Gastroesophageal sphincter (tissue), 4 donors: Measurements from ENCODE around the gene FAN1. TPM values are rescaled to one million over a fixed set of nuclear protein-coding genes. Genes with fewer than 3 reads are reported as not detected.

ENCODE experiments used
- ATAC-seq: fragments of 150-250 bp; one replicate; pipeline ENCODE4 v1.9.1; 2016; ENCODE audit warnings: mild to moderate bottlenecking, moderate library complexity
- H3K27ac ChIP-seq, 4 donors: fragments of 200-600 bp; sonication (generic) in 3 of 4; 1 replicate in 3 of 4; 2 replicates in 1 of 4; pipeline ENCODE4 v1.5.1; 2016 to 2019
- H3K27me3 ChIP-seq: fragments of 200-600 bp; sonication (generic); one replicate; pipeline ENCODE4 v1.5.1; 2019
- H3K36me3 ChIP-seq, 2 donors: fragments of 200-600 bp; sonication (generic); one replicate each; pipeline ENCODE4 v1.5.1; 2019; ENCODE audit warnings: control low read depth in 1 of 2
- H3K4me1 ChIP-seq, 3 donors: fragments of 200-600 bp; sonication (generic); 1 replicate in 2 of 3; 2 replicates in 1 of 3; pipeline ENCODE4 v1.5.1; 2016 to 2019; ENCODE audit warnings: control low read depth in 2 of 3
- H3K4me3 ChIP-seq, 2 donors: fragments of 200-600 bp; sonication (generic); one replicate each; pipeline ENCODE4 v1.5.1; 2019; ENCODE audit warnings: mild to moderate bottlenecking in 1 of 2, moderate library complexity in 1 of 2
- H3K9me3 ChIP-seq, 3 donors: fragments of 200-600 bp; sonication (generic); one replicate each; pipeline ENCODE4 v1.5.1; 2017 to 2019; ENCODE audit warnings: control low read depth in 2 of 3
- CTCF ChIP-seq, 4 experiments: fragments of 200-600 bp in 2 of 4; fragments of 450-650 bp in 2 of 4; sonication (generic) in 1 of 4; IDR thresholded peaks; one replicate each; pipeline ENCODE4 v1.5.1; 2017 to 2019; ENCODE audit warnings: antibody characterized with exemption in 4 of 4, mild to moderate bottlenecking in 2 of 4, moderate library complexity in 2 of 4
- EP300 ChIP-seq: sonication (generic); formaldehyde crosslinking; IDR thresholded peaks from one replicate; pipeline ENCODE4 v1.6.1; 2017; ENCODE audit warnings: antibody characterized with exemption, mild to moderate bottlenecking
- POLR2A ChIP-seq, 2 donors: fragments of 450-650 bp; IDR thresholded peaks; one replicate each; pipeline ENCODE4 v1.6.1; 2017; ENCODE audit warnings: antibody characterized with exemption in 2 of 2, mild to moderate bottlenecking in 2 of 2, moderate library complexity in 1 of 2
- POLR2AphosphoS5 ChIP-seq: sonication (generic); formaldehyde crosslinking; IDR thresholded peaks from one replicate; pipeline ENCODE4 v1.6.1; 2017; ENCODE audit warnings: antibody characterized with exemption
- WGBS, 2 donors: methylation state at CpG; one replicate each; pipeline ENCODE4 v1.1.5; 2018; ENCODE audit warnings: low coverage in 1 of 2; 5-methylcytosine and 5-hydroxymethylcytosine counted together
- total RNA-seq, 4 donors: library from RNA; depleted of rRNA; stranded (reverse); fragments of >200 nt; gene quantifications; one replicate each; pipeline ENCODE4 v1.1.0, GENCODE V29; 2016

The FAN1 gene
- total RNA-seq, 4 donors from 2014 or later = 16.8 to 23.0 (median 22.1) TPM

GRCh38 chr15:30885814-30886213 lies 17.9 kb upstream of the FAN1 start:
- WGBS, 2 donors = 100% methylated on average over 1 of the region's 1 CpG; no CpG with 5 or more reads in 1 of the 2 donors

GRCh38 chr15:30889196-30889595 lies 14.5 kb upstream of the FAN1 start:
- Histone ChIP-seq H3K27ac (no peak overlapping the region), H3K4me1 (no peaks in the 10 kb centered on the region), H3K4me3 (no peak overlapping the region), H3K27me3 (peaks cover 6% of the 10 kb centered on the region), H3K9me3 (no peaks in the 10 kb centered on the region), H3K36me3 (no peaks in the 10 kb centered on the region)
- TF ChIP-seq CTCF (IDR thresholded peaks at IDR 0.05) (no peak), EP300 (no peak), POLR2A (IDR thresholded peaks at IDR 0.05) (no peak), POLR2AphosphoS5 (no peak)
- no peak for ATAC-seq
- WGBS, 2 donors = 57 to 60% methylated on average over 4 of the region's 4 CpGs

More at GRCh38 chr15:30885814-30886213, 17.9 kb upstream of the FAN1 start:
- no peak for ATAC-seq
- no peak for TF ChIP-seq POLR2A (IDR thresholded peaks at IDR 0.05)
- no peak for TF ChIP-seq CTCF (IDR thresholded peaks at IDR 0.05)
- TF ChIP-seq POLR2AphosphoS5 = no peak
- Histone ChIP-seq H3K27me3 (peaks cover 5% of the 10 kb centered on the region), H3K9me3 (no peaks in the 10 kb centered on the region), H3K4me1 (no peaks in the 10 kb centered on the region), H3K27ac (no peak overlapping the region), H3K36me3 (no peaks in the 10 kb centered on the region), H3K4me3 (no peak overlapping the region)

GRCh38 chr15:30895461-30896210 lies 8.1 kb upstream of the FAN1 start:
- H3K27me3 ChIP-seq = peaks cover 7% of the 10 kb centered on the region
- no peak for ATAC-seq
- no peaks in the 10 kb centered on the region for H3K36me3 ChIP-seq
- H3K4me3 ChIP-seq = no peak overlapping the region
- no peaks in the 10 kb centered on the region for H3K4me1 ChIP-seq
- H3K27ac ChIP-seq = no peak overlapping the region
- 80 to 88% methylated on average over 5 to 16 of the region's 33 CpGs for WGBS, 2 donors
- no peak for TF ChIP-seq POLR2A (IDR thresholded peaks at IDR 0.05)
- no peak for TF ChIP-seq POLR2AphosphoS5
- TF ChIP-seq EP300 = no peak
- no peak for TF ChIP-seq CTCF (IDR thresholded peaks at IDR 0.05)
- H3K9me3 ChIP-seq = no peaks in the 10 kb centered on the region

- no peak overlapping the region for H3K27ac ChIP-seq
- no peaks in the 10 kb centered on the region for H3K9me3 ChIP-seq
- TF ChIP-seq CTCF (IDR thresholded peaks at IDR 0.05) = no peak
- no peak for TF ChIP-seq POLR2AphosphoS5
- no peak for TF ChIP-seq EP300
- no peak for TF ChIP-seq POLR2A (IDR thresholded peaks at IDR 0.05)
- no peaks in the 10 kb centered on the region for H3K4me1 ChIP-seq
- H3K4me3 ChIP-seq = no peak overlapping the region
- ATAC-seq = no peak
- H3K27me3 ChIP-seq = peaks cover 7% of the 10 kb centered on the region
- no peaks in the 10 kb centered on the region for H3K36me3 ChIP-seq
- WGBS, 2 donors = 90% methylated on average over 5 of the region's 12 CpGs; no CpG with 5 or more reads in 1 of the 2 donors
Measured at GRCh38 chr15:30896211-30896606, 7.5 kb upstream of the FAN1 start.

GRCh38 chr15:30901889-30902288 lies 1.8 kb upstream of the FAN1 start:
- no peak for TF ChIP-seq POLR2AphosphoS5
- no peak for TF ChIP-seq POLR2A (IDR thresholded peaks at IDR 0.05)
- TF ChIP-seq CTCF (IDR thresholded peaks at IDR 0.05) = no peak
- no peak for TF ChIP-seq EP300
- no peaks in the 10 kb centered on the region for H3K9me3 ChIP-seq
- no peak for ATAC-seq
- H3K4me3 ChIP-seq = no peak overlapping the region
- H3K4me1 ChIP-seq = peaks cover 0 to 35% (median 6%) of the 10 kb centered on the region in 3 donors
- H3K27me3 ChIP-seq = no peaks in the 10 kb centered on the region
- H3K36me3 ChIP-seq = no peaks in the 10 kb centered on the region
- H3K27ac ChIP-seq = no peak overlapping the region
- 90 to 100% methylated on average over 1 of the region's 1 CpG for WGBS, 2 donors
